Epithelial cell of proximal tubule (primary cell): ENCODE results near the gene CBX4. TPM values are rescaled to one million over a fixed set of nuclear protein-coding genes. Genes with fewer than 3 reads are reported as not detected.

Source experiments
- DNase-seq: peaks from one replicate; pipeline ENCODE4 v3.0.0-alpha.2; 2011; ENCODE audit warnings: low read depth
- H3K4me3 ChIP-seq: 2 replicates; pipeline ENCODE4 v1.5.1; 2011; ENCODE audit warnings: low read depth, mild to moderate bottlenecking, low read length
- total RNA-seq: library from RNA; depleted of rRNA; stranded (reverse); fragments of >200 nt; gene quantifications from 2 replicates; pipeline ENCODE4 v1.2.3, GENCODE V29; 2015
- TF ChIP-seq, protein P1 (sequence below): conservative IDR thresholded peaks from 2 replicates; pipeline ENCODE4 v1.5.1; 2012; ENCODE audit warnings: low read depth, mild to moderate bottlenecking, low read length

CBX4 gene
- total RNA-seq, 1 donor from 2014 or later = 4.8 TPM

GRCh38 chr17:79875511-79875910 is 36.3 kb upstream of the CBX4 start:
- no peak overlapping the region for H3K4me3 ChIP-seq
- TF ChIP-seq, protein P1, sequence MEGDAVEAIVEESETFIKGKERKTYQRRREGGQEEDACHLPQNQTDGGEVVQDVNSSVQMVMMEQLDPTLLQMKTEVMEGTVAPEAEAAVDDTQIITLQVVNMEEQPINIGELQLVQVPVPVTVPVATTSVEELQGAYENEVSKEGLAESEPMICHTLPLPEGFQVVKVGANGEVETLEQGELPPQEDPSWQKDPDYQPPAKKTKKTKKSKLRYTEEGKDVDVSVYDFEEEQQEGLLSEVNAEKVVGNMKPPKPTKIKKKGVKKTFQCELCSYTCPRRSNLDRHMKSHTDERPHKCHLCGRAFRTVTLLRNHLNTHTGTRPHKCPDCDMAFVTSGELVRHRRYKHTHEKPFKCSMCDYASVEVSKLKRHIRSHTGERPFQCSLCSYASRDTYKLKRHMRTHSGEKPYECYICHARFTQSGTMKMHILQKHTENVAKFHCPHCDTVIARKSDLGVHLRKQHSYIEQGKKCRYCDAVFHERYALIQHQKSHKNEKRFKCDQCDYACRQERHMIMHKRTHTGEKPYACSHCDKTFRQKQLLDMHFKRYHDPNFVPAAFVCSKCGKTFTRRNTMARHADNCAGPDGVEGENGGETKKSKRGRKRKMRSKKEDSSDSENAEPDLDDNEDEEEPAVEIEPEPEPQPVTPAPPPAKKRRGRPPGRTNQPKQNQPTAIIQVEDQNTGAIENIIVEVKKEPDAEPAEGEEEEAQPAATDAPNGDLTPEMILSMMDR = no peak
- no peak for DNase-seq

- H3K4me3 ChIP-seq = no peak overlapping the region
- no peak for DNase-seq
- TF ChIP-seq, protein P1 = peak; percentile 59
Measured at GRCh38 chr17:79874329-79874981, 35.2 kb upstream of the CBX4 start.

GRCh38 chr17:79873583-79873982 is 34.3 kb upstream of the CBX4 start:
- no peak for DNase-seq
- TF ChIP-seq, protein P1 = no peak
- H3K4me3 ChIP-seq = no peak overlapping the region

GRCh38 chr17:79872762-79873161 is 33.5 kb upstream of the CBX4 start:
- DNase-seq = no peak
- TF ChIP-seq, protein P1 = no peak
- no peak overlapping the region for H3K4me3 ChIP-seq

DNA sequence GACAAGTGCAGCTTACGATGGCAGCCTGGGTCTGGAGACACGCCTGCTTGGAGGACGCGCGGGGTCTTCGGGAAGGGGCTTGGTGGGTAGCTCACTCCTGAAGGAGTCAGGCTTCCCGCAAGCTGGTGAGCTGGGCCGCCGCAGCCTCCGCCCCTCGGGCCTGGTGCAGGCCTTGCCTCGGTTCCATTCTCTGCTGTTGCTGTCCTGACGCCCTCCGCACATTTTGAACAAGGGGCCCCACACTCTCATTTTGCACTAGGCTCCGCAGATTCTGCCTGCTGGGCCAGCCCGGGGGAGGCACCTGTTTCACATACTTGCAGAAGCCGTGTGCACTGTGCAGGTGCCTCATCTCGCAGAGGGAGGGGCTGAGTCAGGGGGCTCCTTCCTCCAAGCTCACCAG is 31.9 kb upstream of the CBX4 start:
- no peak overlapping the region for H3K4me3 ChIP-seq
- TF ChIP-seq, protein P1 = no peak
- no peak for DNase-seq

DNA sequence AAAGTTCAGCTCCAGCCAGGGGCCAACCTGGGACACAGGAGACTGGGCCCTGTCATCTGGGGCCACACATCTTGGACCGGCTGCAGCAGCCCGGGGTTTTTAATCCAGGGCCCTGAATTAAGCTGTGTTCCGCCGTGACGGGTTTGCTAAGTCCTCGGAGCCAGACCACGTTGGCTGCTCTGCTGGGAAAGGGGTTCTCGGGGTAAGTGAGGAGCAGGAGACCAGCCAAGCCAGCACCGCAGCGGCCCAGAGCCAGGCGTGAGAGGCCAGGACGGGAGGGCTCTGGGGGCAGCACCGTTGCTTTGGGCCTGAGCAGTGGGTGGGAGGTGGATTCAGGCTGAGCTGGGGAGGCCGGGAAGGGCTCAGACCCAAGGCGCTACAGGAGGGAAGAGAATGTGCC is 31.3 kb upstream of the CBX4 start:
- H3K4me3 ChIP-seq = no peak overlapping the region
- TF ChIP-seq, protein P1 = no peak
- DNase-seq = no peak

GRCh38 chr17:79866791-79867518 is 27.7 kb upstream of the CBX4 start:
- no peak overlapping the region for H3K4me3 ChIP-seq
- DNase-seq = no peak
- TF ChIP-seq, protein P1 = no peak
